Breast epithelium (tissue), 4 donors: ENCODE measurements around the gene AGRN. TPM values are rescaled to one million over a fixed set of nuclear protein-coding genes. Genes with fewer than 3 reads are reported as not detected.
"Not testable (repeated sequence)": the region's sequence is repeated elsewhere in the genome, so short reads cannot be mapped to it uniquely, and the experiment has no call there.

ENCODE experiments used
- DNase-seq, 2 donors: peaks; one replicate each; pipeline ENCODE4 v3.0.0-alpha.2; 2019; ENCODE audit warnings: low spot score in 2 of 2
- H3K27ac ChIP-seq, 2 donors: fragments of 200-600 bp; sonication (generic) in 1 of 2; one replicate each; pipeline ENCODE4 v1.5.1; 2016 to 2019; ENCODE audit warnings: mild to moderate bottlenecking in 1 of 2
- H3K27me3 ChIP-seq, 2 donors: fragments of 200-600 bp; sonication (generic) in 1 of 2; one replicate each; pipeline versions ENCODE4 v1.5.1 to v1.6.0; 2017 to 2019; ENCODE audit warnings: control low read depth in 1 of 2, mild to moderate bottlenecking in 1 of 2
- H3K36me3 ChIP-seq: fragments of 200-600 bp; one replicate; pipeline ENCODE4 v1.5.1; 2019
- H3K4me1 ChIP-seq, 2 donors: fragments of 200-600 bp; sonication (generic); one replicate each; pipeline ENCODE4 v1.5.1; 2016 to 2019; ENCODE audit warnings: control low read depth in 1 of 2
- H3K4me3 ChIP-seq, 3 donors: fragments of 200-600 bp; sonication (generic); 1 replicate in 2 of 3; 2 replicates in 1 of 3; pipeline ENCODE4 v1.5.1; 2016 to 2019; ENCODE audit warnings: mild to moderate bottlenecking in 3 of 3, moderate library complexity in 2 of 3
- H3K9me3 ChIP-seq, 2 donors: fragments of 200-600 bp; sonication (generic) in 1 of 2; one replicate each; pipeline ENCODE4 v1.5.1; 2016 to 2019; ENCODE audit warnings: control low read depth in 1 of 2
- POLR2A ChIP-seq: fragments of 450-650 bp; IDR thresholded peaks from one replicate; pipeline ENCODE4 v1.6.1; 2016; ENCODE audit warnings: antibody characterized with exemption, mild to moderate bottlenecking, moderate library complexity
- POLR2AphosphoS5 ChIP-seq, 3 donors: sonication (generic); formaldehyde crosslinking; IDR thresholded peaks; one replicate each; pipeline ENCODE4 v1.6.1; 2017; ENCODE audit warnings: antibody characterized with exemption in 3 of 3
- intact Hi-C: fragments of 100-400 bp; cut with DNase I; formaldehyde crosslinking; loops from one replicate; pipeline ENCODE4 v1.15.1; 2023; ENCODE audit warnings: low total_unique reads
- total RNA-seq, 3 donors: library from RNA; depleted of rRNA; stranded (reverse); fragments of >200 nt; gene quantifications; one replicate each; pipeline ENCODE4 v1.1.0, GENCODE V29; 2016
- TF ChIP-seq, protein P1 (sequence below), 3 donors: fragments of 450-650 bp; IDR thresholded peaks; one replicate each; pipeline ENCODE4 v1.5.1; 2016 to 2017; ENCODE audit warnings: antibody characterized with exemption in 3 of 3, mild to moderate bottlenecking in 3 of 3, moderate library complexity in 3 of 3

The AGRN gene
- total RNA-seq, 3 donors from 2014 or later = 9.1 to 37.0 (median 30.5) TPM

GRCh38 chr1:1055841-1056736 lies 36.2 kb downstream of the AGRN start:
- no peaks in the 10 kb centered on the region for H3K9me3 ChIP-seq
- TF ChIP-seq, protein P1, sequence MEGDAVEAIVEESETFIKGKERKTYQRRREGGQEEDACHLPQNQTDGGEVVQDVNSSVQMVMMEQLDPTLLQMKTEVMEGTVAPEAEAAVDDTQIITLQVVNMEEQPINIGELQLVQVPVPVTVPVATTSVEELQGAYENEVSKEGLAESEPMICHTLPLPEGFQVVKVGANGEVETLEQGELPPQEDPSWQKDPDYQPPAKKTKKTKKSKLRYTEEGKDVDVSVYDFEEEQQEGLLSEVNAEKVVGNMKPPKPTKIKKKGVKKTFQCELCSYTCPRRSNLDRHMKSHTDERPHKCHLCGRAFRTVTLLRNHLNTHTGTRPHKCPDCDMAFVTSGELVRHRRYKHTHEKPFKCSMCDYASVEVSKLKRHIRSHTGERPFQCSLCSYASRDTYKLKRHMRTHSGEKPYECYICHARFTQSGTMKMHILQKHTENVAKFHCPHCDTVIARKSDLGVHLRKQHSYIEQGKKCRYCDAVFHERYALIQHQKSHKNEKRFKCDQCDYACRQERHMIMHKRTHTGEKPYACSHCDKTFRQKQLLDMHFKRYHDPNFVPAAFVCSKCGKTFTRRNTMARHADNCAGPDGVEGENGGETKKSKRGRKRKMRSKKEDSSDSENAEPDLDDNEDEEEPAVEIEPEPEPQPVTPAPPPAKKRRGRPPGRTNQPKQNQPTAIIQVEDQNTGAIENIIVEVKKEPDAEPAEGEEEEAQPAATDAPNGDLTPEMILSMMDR (IDR thresholded peaks at IDR 0.05) = no peak
- no peak for TF ChIP-seq POLR2AphosphoS5 (IDR thresholded peaks at IDR 0.05)
- H3K27ac ChIP-seq = no peak overlapping the region
- H3K36me3 ChIP-seq = no peaks in the 10 kb centered on the region
- H3K4me3 ChIP-seq = no peak overlapping the region
- H3K27me3 ChIP-seq = peaks cover 0 to 14% of the 10 kb centered on the region in 2 donors
- DNase-seq = no peak
- no peaks in the 10 kb centered on the region for H3K4me1 ChIP-seq
- intact Hi-C loops = no loop called here

GRCh38 chr1:1057769-1058087 lies 37.8 kb downstream of the AGRN start:
- intact Hi-C loops, H3K36me3 ChIP-seq, DNase-seq, H3K4me1 ChIP-seq, H3K4me3 ChIP-seq, H3K9me3 ChIP-seq, H3K27ac ChIP-seq: not testable (repeated sequence)
- peaks cover 0 to 20% of the 10 kb centered on the region in 2 donors for H3K27me3 ChIP-seq

- Histone ChIP-seq H3K9me3 (no peaks in the 10 kb centered on the region), H3K27me3 (peaks cover 0 to 20% of the 10 kb centered on the region in 2 donors), H3K4me1 (no peaks in the 10 kb centered on the region), H3K36me3 (no peaks in the 10 kb centered on the region), H3K4me3 (peak overlapping the region in 2 of 3 donors; percentile 64 to 71), H3K27ac (no peak overlapping the region)
- intact Hi-C loops = no loop called here
- TF ChIP-seq POLR2A (no peak), POLR2AphosphoS5 (IDR thresholded peaks at IDR 0.05) (no peak)
- TF ChIP-seq, protein P1 (IDR thresholded peaks at IDR 0.05) = no peak
- DNase-seq = no peak
Measured at GRCh38 chr1:1058088-1058905, 38.4 kb downstream of the AGRN start.

- no peak for DNase-seq
- TF ChIP-seq, protein P1 (IDR thresholded peaks at IDR 0.05) = no peak
- intact Hi-C loops = no loop called here
- peaks cover 0 to 20% of the 10 kb centered on the region in 2 donors for H3K27me3 ChIP-seq
- H3K4me1 ChIP-seq = peaks cover 3% of the 10 kb centered on the region in 2 donors
- no peaks in the 10 kb centered on the region for H3K36me3 ChIP-seq
- no peak overlapping the region for H3K27ac ChIP-seq
- no peaks in the 10 kb centered on the region for H3K9me3 ChIP-seq
- peak overlapping the region; percentile 40 to 71 (median 64) for H3K4me3 ChIP-seq
Measured at GRCh38 chr1:1058921-1059493, 39.1 kb downstream of the AGRN start.

DNA sequence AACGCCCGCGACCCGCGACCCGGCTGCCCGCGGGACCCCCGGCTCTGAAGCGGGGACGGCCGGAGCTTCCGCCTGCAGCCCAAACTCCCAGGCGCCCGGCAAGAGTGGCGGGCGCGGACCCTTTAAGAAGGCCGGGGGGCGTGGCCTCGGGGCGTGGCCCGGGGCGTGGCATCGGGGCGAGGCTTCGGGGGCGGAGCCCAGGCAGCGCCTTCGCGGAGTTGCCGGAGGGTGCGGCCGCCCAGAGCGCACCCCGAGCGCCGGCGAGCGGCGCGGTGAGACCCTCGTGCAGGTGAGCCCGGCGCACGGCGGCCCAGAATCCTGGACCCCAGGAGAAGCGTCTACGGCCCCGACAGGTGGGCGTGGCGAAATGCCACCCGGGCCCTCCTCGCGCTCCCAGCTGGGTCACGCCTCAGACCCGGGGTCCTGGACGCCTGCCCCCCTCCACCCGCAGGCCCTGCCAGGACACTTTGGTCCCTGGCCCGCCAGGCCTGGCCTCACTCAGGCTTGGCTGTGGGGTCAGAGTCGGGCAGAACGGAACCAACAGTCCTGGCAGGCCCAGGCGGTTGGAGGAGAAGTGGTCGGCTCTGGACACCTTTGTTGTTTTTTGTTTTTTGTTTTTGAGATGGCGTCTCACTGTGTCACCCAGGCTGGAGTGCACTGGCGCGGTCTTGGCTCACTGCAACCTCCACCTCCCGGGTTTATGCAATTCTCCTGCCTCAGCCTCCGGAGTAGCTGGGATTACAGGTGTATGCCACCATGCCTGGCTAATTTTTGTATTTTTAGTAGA lies 39.8 kb downstream of the AGRN start:
- Histone ChIP-seq H3K27ac (no peak overlapping the region), H3K4me3 (peak overlapping the region; percentile 40 to 71 (median 64)), H3K27me3 (peaks cover 0 to 20% of the 10 kb centered on the region in 2 donors), H3K9me3 (no peaks in the 10 kb centered on the region), H3K4me1 (peaks cover 6 to 7% of the 10 kb centered on the region in 2 donors), H3K36me3 (no peaks in the 10 kb centered on the region)
- no peak for TF ChIP-seq POLR2A
- TF ChIP-seq POLR2AphosphoS5 (IDR thresholded peaks at IDR 0.05) = no peak
- TF ChIP-seq, protein P1 (IDR thresholded peaks at IDR 0.05) = no peak
- peak; percentile 79 to 85 for DNase-seq
- intact Hi-C loops = loop anchor here (5.0 kb wide), 1 partner anchor 62 kb away; no protein-coding TSS in a partner anchor
